Testis (tissue), 3 donors: ENCODE measurements around the gene CTNNA2. TPM values are rescaled to one million over a fixed set of nuclear protein-coding genes. Genes with fewer than 3 reads are reported as not detected.

Experiments used
- DNase-seq: peaks from one replicate; pipeline ENCODE4 v3.0.0-alpha.2; 2019
- H3K27ac ChIP-seq, 2 donors: fragments of 200-600 bp; sonication (generic); one replicate each; pipeline ENCODE4 v1.5.1; 2019
- H3K27me3 ChIP-seq: fragments of 200-600 bp; sonication (generic); one replicate; pipeline ENCODE4 v1.5.1; 2019
- H3K36me3 ChIP-seq: fragments of 200-600 bp; sonication (generic); one replicate; pipeline ENCODE4 v1.5.1; 2017; ENCODE audit warnings: low read depth; ENCODE audit errors: missing control alignments
- H3K4me1 ChIP-seq: fragments of 200-600 bp; sonication (generic); one replicate; pipeline ENCODE4 v1.5.1; 2019
- H3K4me3 ChIP-seq, 2 donors: fragments of 200-600 bp; sonication (generic); one replicate each; pipeline ENCODE4 v1.5.1; 2017 to 2019
- H3K9me3 ChIP-seq: fragments of 200-600 bp; sonication (generic); one replicate; pipeline ENCODE4 v1.5.1; 2017
- POLR2A ChIP-seq: fragments of 450-650 bp; IDR thresholded peaks from one replicate; pipeline ENCODE4 v1.6.1; 2017; ENCODE audit warnings: antibody characterized with exemption, mild to moderate bottlenecking, moderate library complexity
- WGBS, 2 donors: methylation state at CpG; one replicate each; pipeline ENCODE4 v1.1.5; 2018; 5-methylcytosine and 5-hydroxymethylcytosine counted together
- intact Hi-C: fragments of 100-400 bp; cut with DNase I; formaldehyde crosslinking; loops from one replicate; pipeline ENCODE4 v1.15.1; 2023; ENCODE audit warnings: low total_unique reads
- polyA plus RNA-seq: library from polyadenylated mRNA; stranded (reverse); fragments of 350-450 nt; fragmentation: Illumina TruSeq; extraction: RNeasy Lipid Tissue Mini Kit (QIAGEN cat#74804); gene quantifications from one replicate; pipeline ENCODE4 v1.2.3, GENCODE V29; 2014; ENCODE audit warnings: low read depth, low replicate concordance; ENCODE audit not compliant: insufficient read depth
- total RNA-seq, 2 donors: library from RNA; depleted of rRNA; stranded (reverse); fragments of >200 nt; gene quantifications; one replicate each; pipeline ENCODE4 v1.2.3, GENCODE V29; 2016
- TF ChIP-seq, protein P1 (sequence below), 3 experiments: fragments of 450-650 bp in 2 of 3; fragments of 200-600 bp in 1 of 3; sonication (generic) in 1 of 3; IDR thresholded peaks; one replicate each; pipeline ENCODE4 v1.5.1; 2016 to 2019; ENCODE audit warnings: antibody characterized with exemption in 3 of 3, mild to moderate bottlenecking in 2 of 3, moderate library complexity in 1 of 3

CTNNA2 gene
- total and polyA plus RNA-seq, 3 donors from 2014 or later = 36.8 to 44.5 (median 43.4) TPM

DNA sequence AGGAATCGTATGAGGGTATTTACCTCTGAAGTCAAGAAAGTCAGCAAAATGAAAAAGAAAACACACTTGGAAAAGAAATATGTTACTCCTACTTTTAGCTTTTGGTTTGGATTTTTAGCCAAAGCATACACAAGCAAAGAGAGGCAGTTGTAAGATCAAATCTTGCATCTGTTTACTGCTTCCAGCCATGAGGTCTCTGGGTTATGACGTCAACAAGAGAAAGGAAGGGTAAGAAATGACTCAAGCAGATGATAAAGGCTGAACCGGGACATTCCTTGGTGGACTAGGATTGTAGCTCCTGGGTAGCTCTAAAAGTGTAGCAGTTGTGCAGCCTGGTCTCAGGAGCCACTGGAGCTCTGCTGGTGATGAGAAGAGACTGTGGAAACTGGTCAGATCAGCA is 16.8 kb downstream of the CTNNA2 start:
- Histone ChIP-seq H3K36me3 (no peaks in the 10 kb centered on the region), H3K27ac (no peak overlapping the region), H3K4me1 (no peaks in the 10 kb centered on the region), H3K9me3 (no peaks in the 10 kb centered on the region), H3K4me3 (no peak overlapping the region), H3K27me3 (no peaks in the 10 kb centered on the region)
- no peak for DNase-seq
- intact Hi-C loops = no loop called here
- WGBS, 2 donors = 75 to 78% methylated on average over 3 of the region's 3 CpGs
- TF ChIP-seq, protein P1, sequence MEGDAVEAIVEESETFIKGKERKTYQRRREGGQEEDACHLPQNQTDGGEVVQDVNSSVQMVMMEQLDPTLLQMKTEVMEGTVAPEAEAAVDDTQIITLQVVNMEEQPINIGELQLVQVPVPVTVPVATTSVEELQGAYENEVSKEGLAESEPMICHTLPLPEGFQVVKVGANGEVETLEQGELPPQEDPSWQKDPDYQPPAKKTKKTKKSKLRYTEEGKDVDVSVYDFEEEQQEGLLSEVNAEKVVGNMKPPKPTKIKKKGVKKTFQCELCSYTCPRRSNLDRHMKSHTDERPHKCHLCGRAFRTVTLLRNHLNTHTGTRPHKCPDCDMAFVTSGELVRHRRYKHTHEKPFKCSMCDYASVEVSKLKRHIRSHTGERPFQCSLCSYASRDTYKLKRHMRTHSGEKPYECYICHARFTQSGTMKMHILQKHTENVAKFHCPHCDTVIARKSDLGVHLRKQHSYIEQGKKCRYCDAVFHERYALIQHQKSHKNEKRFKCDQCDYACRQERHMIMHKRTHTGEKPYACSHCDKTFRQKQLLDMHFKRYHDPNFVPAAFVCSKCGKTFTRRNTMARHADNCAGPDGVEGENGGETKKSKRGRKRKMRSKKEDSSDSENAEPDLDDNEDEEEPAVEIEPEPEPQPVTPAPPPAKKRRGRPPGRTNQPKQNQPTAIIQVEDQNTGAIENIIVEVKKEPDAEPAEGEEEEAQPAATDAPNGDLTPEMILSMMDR (IDR thresholded peaks at IDR 0.05) = no peak
- no peak for TF ChIP-seq POLR2A

DNA sequence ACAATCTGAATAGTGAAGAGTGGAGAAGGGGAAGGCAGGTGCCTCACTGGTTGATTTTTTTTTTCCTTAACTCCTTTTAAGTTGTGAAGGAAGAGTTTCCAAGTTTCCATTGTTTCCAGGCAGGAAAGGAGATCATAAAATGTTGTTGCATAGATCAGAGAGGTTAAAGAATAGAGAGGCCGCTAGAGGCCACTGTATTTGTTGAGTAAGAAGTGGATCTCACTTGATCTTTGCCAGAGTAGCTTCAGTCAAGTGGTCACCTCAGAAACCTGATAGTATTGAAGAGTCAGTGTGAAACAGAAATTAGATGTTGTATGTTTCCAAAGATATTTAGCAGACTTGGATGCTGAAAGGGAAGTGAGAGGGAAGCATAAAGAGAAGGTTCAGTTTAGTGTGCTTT is 17.6 kb downstream of the CTNNA2 start:
- WGBS, 2 donors = 31 to 50% methylated on average over 1 of the region's 1 CpG
- Histone ChIP-seq H3K27ac (no peak overlapping the region), H3K27me3 (no peaks in the 10 kb centered on the region), H3K36me3 (no peaks in the 10 kb centered on the region), H3K4me3 (no peak overlapping the region), H3K4me1 (no peaks in the 10 kb centered on the region), H3K9me3 (no peaks in the 10 kb centered on the region)
- intact Hi-C loops = no loop called here
- DNase-seq = peak; percentile 23
- TF ChIP-seq, protein P1 (IDR thresholded peaks at IDR 0.05) = no peak
- no peak for TF ChIP-seq POLR2A

DNA sequence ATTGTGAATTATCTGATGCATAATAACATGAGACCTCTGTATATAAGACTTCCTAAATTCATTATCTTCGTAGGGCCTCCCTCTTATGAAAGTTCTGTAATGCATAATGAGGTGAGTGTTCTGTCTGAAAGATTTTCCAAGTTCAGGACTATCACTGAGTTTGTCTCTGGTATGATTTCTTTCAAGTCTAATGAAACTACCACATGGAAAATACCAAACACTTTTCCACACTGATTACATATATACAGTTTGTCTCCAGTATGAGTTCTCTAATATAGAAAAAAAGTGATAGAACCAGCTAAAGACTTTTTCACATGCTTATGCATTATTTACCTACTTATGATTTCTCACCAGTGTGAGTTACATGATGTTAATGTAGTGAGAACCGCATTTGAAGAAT is 34.7 kb downstream of the CTNNA2 start:
- TF ChIP-seq POLR2A = no peak
- TF ChIP-seq, protein P1 (IDR thresholded peaks at IDR 0.05) = no peak
- Histone ChIP-seq H3K36me3 (no peaks in the 10 kb centered on the region), H3K9me3 (no peaks in the 10 kb centered on the region), H3K4me3 (no peak overlapping the region), H3K4me1 (no peaks in the 10 kb centered on the region), H3K27me3 (no peaks in the 10 kb centered on the region), H3K27ac (no peak overlapping the region)
- 87 to 91% methylated on average over 2 of the region's 2 CpGs for WGBS, 2 donors
- DNase-seq = no peak
- intact Hi-C loops = no loop called here

DNA sequence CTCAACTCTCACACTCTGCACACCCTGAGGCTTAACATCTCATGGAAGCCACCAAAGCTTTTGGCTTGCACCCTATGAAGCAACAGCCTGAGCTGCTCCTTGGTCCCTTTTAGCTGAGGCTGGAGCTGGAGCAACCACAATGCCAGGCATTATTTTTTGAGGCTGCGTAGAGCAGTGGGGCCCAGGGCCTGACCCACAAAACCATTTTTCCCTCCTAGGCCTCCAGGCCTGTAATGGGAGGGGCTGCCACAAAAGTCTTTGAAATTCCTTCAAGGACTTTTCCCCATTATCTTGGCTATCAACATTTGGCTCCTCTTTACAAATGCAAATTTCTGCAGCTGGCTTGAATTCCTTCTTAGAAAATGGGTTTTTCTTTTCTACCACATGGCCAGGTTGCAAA is 39.8 kb downstream of the CTNNA2 start:
- Histone ChIP-seq H3K9me3 (no peaks in the 10 kb centered on the region), H3K36me3 (no peaks in the 10 kb centered on the region), H3K4me1 (peaks cover 6% of the 10 kb centered on the region), H3K27me3 (no peaks in the 10 kb centered on the region), H3K4me3 (no peak overlapping the region), H3K27ac (no peak overlapping the region)
- TF ChIP-seq POLR2A = no peak
- TF ChIP-seq, protein P1 (IDR thresholded peaks at IDR 0.05) = no peak
- WGBS, 2 donors = 77 to 100% methylated on average over 1 of the region's 1 CpG
- DNase-seq = no peak
- intact Hi-C loops = no loop called here

DNA sequence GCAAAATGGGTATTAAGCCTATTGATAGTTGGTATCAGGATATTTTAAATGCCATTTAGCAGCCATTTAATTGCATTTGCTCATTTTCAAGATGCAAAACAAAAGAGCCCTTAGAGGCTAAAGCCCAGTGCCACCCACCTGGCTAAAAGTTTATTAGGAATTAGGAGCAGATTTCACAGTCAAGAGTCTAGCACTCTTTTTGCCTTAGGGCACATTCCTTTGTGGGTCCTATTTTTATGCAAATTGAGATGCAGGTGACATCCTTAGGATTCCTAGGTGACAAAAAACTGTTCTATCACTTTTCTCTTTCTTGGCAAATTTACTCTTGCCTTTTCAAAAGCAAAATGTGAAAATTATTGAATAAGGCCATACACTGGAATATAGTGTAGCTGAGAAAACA is 42.0 kb downstream of the CTNNA2 start:
- no peak for TF ChIP-seq POLR2A
- no peak overlapping the region for H3K27ac ChIP-seq
- intact Hi-C loops = no loop called here

More for the DNA sequence above, 42.0 kb downstream of the CTNNA2 start:
- no peaks in the 10 kb centered on the region for H3K27me3 ChIP-seq
- H3K9me3 ChIP-seq = no peaks in the 10 kb centered on the region
- H3K4me3 ChIP-seq = no peak overlapping the region
- peaks cover 6% of the 10 kb centered on the region for H3K4me1 ChIP-seq
- no peaks in the 10 kb centered on the region for H3K36me3 ChIP-seq
- DNase-seq = no peak
